ENCODE data around the gene TMEM184A.

Gene TMEM184A

DNA sequence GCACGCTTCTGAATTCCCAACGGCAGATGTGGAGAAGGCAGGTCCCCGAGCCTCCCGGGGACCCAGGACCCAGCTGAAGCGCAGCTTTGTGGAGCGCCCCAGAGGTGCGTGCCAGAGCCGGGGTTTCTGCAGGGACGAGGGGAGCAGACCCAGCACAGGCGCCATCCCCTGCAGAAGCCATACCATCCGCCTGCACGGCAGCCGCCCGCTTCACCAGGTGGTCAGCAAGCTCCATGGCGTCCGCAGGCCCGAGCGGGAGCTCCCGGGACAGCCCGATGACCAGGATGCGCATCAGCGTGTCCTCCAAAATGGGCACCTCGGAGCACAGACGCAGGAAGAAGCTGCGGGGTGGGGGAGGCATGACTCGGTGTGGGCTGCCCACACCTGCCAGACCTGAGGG, 62.4 kb downstream of the TMEM184A start:
- DNase-seq (ENCODE audit: low read depth), result no peak
- TF ChIP-seq, protein P1, sequence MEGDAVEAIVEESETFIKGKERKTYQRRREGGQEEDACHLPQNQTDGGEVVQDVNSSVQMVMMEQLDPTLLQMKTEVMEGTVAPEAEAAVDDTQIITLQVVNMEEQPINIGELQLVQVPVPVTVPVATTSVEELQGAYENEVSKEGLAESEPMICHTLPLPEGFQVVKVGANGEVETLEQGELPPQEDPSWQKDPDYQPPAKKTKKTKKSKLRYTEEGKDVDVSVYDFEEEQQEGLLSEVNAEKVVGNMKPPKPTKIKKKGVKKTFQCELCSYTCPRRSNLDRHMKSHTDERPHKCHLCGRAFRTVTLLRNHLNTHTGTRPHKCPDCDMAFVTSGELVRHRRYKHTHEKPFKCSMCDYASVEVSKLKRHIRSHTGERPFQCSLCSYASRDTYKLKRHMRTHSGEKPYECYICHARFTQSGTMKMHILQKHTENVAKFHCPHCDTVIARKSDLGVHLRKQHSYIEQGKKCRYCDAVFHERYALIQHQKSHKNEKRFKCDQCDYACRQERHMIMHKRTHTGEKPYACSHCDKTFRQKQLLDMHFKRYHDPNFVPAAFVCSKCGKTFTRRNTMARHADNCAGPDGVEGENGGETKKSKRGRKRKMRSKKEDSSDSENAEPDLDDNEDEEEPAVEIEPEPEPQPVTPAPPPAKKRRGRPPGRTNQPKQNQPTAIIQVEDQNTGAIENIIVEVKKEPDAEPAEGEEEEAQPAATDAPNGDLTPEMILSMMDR (IDR thresholded peaks at IDR 0.05; ENCODE audit: insufficient read depth, low read depth, low read length, missing control alignments), result no peak
- H3K4me3 ChIP-seq (ENCODE audit: low read length), result no peak overlapping the region

DNA sequence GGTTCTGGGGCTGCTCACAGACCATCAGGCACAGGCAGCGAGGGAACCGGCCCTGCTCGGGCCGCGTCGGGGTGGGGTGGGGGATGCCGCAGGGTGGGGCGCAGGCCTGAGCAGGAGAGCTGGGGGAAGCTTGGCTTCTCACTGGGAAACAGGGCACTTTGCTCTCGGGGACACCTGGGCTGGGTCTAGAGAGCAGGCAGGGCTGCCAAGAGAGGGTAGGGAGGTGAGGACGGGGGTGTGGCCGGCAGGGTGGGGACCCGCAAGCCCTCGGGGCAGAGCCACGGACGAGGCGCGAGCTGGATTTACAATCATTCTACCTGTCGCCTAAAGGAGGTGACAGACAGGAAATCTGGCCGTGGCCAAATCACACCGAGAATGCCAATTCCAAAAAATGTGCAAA, 62.9 kb downstream of the TMEM184A start:
- no peak overlapping the region for H3K4me3 ChIP-seq (ENCODE audit: low read length)
- DNase-seq (ENCODE audit: low read depth), result no peak
- TF ChIP-seq, protein P1 (IDR thresholded peaks at IDR 0.05; ENCODE audit: insufficient read depth, low read depth, low read length, missing control alignments), result no peak

DNA sequence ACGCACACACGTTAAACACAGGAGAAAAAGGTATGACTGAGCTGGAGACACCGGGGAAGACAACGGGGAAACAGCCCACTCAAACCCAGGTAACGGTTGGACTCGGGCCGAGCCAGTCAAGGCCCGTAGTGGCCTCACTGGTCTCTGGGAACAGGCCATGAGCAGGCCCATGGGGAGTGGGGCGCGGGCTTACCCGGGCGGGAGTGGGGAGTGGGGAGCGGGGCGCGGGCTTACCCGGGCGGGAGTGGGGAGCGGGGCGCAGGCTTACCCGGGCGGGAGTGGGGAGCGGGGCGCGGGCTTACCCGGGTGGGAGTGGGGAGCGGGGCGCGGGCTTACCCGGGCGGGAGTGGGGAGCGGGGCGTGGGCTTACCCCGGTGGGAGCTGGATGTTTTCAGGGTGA, 63.4 kb downstream of the TMEM184A start:
- H3K4me3 ChIP-seq (ENCODE audit: low read length), result no peak overlapping the region
- TF ChIP-seq, protein P1 (IDR thresholded peaks at IDR 0.05; ENCODE audit: insufficient read depth, low read depth, low read length, missing control alignments), result no peak
- no peak for DNase-seq (ENCODE audit: low read depth)
